TTC549 (cell line): ENCODE data around the gene LTBP4.
"Not testable (repeated sequence)": the region's sequence is repeated elsewhere in the genome, so short reads cannot be mapped to it uniquely, and the experiment has no call there.

Source experiments
- FAIRE-seq: peaks from 2 replicates; lab custom pipeline; 2012; peaks lifted over from hg19 to GRCh38; lab: Jason Lieb, UNC

Gene LTBP4

DNA sequence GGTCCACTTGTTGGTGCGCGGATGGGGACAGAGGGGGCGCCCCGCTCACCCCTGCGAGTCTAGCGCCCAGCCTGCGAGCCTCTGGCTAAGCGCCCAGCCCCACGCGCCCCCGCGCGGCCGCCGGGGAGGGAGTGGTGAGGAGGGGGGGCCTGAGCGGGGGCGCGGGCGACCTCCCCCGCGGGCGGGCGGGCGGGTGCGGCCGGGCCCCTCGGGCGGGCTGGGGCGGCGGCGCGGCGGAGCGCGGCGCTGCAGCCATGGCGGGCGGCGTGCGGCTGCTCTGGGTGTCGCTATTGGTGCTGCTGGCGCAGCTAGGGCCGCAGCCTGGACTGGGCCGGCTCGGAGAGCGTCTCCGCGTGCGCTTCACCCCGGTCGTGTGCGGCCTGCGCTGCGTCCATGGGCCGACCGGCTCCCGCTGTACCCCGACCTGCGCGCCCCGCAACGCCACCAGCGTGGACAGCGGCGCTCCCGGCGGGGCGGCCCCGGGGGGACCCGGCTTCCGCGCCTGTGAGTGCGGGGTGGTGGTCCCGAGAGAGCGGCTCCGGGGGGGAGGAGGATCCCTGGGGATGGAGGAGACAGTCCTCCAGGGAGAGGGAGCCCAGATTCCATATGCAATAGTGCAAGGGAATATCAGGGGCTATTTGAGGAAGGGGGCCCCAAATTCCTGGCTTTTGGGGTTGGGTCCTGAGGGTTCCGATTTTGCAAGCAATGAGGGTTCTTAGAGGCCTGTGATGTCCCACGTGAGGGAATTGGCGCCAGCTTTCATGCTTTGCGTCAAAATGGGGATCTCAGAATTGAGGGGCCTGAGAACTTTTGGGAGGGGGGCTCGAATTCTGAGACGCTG lies at the start of gene LTBP4:
Gene LTBP4 (plus strand): TSS at position 236 of the 841 bp plus-strand sequence. CDS start 19 bp downstream, at position 255.
- no peak for FAIRE-seq

DNA sequence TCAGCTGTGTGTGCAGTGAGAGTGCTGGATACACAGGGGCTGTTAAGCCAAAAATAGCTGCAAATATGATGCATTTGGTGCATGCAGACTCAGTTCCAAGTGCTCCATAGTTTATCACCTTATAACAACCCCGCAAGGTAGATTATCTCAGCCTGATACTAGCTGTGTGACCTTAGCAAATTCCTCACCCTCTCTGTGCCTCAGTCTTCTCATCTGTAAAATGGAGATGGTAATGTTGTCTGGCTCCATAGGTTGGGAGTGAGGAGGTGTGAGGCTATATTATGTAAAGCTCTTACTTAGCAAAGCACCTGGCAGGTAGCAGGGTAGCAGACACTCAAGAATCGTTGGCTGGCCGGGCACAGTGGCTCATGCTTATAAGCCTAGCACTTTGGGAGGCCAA lies 48.3 kb upstream of the LTBP4 start:
- no peak for FAIRE-seq

GRCh38 chr19:40553885-40554857 lies 47.0 kb upstream of the LTBP4 start:
- no peak for FAIRE-seq

- no peak for FAIRE-seq
Measured at GRCh38 chr19:40555978-40556689, 45.0 kb upstream of the LTBP4 start.

DNA sequence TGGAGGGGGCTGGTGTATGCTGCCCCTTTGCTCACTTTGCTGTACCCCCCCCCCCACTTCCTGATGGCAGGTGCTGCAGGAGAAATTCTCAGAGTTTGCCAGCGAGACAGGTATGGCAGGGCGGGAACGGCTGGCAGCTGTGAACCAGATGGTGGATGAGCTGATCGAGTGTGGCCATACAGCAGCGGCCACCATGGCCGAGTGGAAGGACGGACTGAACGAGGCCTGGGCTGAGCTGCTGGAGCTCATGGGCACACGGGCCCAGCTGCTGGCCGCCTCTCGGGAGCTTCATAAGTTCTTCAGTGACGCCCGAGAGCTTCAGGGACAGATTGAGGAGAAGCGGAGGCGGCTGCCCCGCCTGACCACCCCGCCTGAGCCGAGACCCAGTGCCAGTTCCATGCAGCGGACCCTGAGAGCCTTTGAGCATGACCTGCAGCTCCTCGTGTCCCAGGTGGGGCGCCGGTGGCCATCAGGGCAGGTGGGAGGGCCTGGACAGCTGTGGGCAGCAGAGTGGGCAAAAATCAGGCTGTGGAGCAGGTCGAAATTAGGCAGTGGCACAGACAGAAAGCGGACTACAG lies 44.1 kb upstream of the LTBP4 start:
- FAIRE-seq = no peak

DNA sequence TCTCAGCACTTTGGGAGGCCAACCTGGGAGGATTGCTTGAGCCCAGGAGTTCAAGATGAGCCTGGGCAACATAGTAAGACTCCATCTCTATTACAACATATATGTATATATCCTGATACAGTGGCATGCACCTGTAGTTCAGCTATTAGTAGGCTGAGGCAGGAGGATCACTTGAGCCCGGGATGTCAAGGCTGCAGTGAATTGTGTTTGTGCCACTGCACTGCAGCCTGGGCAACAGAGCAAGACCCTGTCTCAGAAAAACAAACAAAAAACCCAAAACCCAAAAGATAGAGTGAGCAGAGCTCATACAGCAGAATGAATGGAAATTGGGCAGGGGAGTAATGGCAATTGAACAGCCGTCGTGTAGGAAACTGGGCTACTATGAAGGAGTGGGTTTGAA lies 41.8 kb upstream of the LTBP4 start:
- no peak for FAIRE-seq

DNA sequence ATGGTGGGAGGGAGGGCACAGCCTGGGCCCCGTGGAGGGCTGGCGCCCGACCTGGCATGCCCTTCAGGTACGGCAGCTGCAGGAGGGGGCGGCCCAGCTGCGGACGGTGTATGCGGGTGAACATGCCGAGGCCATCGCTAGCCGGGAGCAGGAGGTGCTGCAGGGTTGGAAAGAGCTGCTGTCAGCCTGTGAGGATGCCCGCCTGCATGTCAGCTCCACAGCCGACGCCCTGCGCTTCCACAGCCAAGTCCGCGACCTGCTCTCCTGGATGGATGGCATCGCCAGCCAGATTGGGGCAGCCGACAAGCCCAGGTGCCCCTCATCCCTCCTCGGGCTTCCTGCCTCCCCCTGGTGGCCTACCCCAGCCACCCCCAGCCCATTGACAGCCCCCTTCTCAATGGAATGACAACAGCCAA lies 41.1 kb upstream of the LTBP4 start:
- no peak for FAIRE-seq

DNA sequence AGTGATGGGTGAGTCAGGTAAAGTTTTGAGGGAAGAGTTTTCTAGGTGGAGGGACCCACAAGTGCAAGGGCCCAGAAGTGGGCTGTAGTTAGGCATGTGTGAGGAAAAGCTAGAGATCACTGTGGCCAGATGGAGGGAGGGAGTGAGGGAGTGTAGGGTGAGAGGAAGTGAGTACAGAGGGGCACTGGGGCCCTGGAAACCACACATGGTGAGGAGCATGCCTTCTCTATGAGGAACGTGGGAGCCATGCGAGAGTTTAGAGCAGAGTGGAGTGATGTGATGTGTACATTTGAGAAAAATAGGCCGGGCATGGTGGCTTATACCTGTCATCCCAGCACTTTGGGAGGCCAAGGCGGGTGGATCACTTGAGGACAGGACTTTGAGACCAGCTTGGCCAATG lies 39.2 kb upstream of the LTBP4 start:
- no peak for FAIRE-seq

DNA sequence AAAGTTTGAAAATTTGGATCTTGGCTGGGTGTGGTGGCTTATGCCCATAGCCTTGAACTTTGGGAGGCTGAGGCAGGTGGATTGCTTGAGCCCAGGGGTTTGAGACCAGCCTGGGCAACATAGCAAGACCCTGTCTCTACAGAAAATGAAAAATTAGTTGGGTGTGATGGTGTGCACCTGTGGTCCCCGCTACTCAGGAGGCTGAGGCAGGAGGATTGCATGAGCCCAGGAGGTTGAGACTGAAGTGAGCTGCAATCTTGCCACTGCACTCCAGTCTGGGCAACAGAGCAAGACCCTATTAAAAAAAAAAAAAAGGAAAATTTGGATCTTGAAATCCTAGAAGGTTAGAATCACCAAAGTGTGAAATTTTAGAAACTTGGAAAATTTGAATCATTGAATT lies 36.6 kb upstream of the LTBP4 start:
- FAIRE-seq = not testable (repeated sequence)

GRCh38 chr19:40565355-40565754 lies 35.8 kb upstream of the LTBP4 start:
- FAIRE-seq = no peak

GRCh38 chr19:40565910-40566495 lies 35.2 kb upstream of the LTBP4 start:
- no peak for FAIRE-seq

DNA sequence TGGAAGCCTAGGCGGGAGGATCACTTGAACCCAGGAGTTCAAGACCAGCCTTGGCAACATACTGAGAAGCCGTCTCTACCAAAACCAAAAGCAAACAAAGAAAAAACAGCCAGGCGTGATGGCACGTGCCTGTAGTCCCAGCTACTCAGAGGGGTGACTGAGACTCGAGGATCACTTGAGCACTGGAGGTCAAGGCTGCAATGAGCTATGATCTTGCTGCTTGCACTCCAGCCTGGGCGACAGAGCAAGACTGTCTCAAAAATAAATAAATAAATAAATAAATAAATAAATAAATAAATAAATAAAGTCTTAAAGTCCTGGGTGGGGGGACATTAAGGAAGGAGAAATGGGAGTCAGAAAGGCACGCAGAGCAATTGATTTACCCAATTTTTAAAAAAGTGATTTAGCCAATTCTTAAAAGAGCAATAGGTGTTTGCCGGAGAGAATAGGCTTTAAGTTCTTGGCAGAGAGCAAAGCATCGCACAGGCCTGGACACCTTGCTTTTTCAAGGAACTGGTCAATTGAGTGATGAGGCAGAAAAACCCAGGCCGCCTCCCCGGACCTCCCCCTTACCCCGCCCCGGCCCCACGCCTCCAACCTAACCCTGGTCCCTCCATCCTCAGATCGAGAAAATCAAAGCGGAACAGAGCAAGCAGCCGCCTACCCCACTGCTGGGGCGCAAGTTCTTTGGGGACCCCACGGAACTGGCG lies 34.0 kb upstream of the LTBP4 start:
- no peak for FAIRE-seq

DNA sequence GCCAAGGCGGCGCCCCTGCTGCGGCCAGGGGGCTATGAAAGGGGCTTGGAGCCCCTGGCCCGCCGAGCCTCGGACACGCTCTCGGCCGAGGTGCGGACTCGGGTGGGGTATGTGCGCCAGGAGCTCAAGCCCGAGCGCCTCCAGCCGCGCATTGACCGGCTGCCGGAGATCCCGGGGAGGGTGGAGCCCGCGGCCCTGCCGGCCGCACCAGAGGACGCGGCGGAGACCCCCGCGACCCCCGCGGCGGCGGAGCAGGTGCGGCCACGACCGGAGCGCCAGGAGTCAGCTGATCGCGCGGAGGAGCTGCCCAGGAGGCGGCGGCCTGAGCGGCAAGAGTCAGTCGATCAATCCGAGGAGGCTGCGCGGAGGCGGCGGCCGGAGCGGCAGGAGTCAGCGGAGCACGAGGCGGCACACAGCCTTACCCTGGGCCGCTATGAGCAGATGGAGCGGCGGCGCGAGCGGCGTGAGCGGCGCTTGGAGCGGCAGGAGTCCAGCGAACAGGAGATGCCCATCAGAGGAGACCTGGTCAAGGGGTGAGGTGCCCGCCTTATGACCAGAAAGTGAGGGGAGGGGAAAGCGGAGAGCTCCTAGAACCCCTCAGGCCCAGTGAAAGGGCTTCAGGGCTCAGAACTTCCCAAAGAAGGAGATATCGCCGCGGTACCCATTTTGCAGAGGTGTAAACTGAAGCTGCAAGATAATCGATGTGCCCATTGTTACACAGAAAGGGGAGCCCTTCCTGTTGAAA lies 33.2 kb upstream of the LTBP4 start:
- no peak for FAIRE-seq

GRCh38 chr19:40570313-40571004 lies 30.7 kb upstream of the LTBP4 start:
- FAIRE-seq = peak; percentile 96

DNA sequence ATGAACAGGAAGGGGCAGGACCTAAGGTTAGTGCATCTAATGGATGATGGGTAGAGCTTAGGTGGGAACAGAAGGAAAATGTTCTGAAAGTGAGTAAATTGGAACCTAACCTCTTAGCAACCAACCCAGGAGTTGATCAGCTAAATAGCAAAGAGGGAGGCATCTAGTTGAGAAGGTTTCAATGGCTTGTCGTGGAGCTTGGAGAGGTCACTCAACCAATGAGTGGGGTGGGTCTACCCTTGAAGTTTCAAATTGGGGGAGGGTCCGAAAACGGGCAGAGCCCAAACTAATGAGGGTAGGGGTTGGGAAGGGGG lies 30.2 kb upstream of the LTBP4 start:
- no peak for FAIRE-seq

DNA sequence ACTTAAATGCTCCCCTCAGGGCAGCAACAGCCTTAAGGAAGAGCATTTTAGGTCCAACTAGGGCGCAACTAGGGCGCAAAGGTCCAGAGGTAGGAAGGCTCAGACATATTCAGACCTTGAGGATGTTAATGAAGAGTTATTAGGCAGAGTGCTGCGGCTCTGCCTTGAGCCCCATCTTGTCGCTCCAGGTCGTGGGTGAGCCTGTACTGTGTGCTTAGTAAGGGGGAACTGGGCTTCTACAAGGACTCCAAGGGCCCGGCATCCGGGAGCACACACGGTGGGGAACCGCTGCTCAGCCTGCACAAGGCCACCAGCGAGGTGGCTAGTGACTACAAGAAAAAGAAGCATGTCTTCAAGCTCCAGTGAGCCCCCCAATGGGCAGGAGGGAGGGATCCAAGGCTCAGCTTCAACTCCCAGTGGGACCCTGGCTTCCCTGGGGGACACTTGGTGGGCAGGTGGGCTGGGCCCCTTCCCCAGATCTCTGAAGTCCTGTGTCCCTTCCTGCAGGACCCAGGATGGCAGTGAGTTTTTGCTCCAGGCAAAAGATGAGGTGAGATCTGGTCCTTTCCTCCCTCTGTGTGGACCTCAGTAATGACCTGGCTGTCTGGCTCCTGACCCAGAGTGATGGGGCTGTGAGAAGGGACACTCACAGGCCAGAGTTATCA lies 29.2 kb upstream of the LTBP4 start:
- no peak for FAIRE-seq

DNA sequence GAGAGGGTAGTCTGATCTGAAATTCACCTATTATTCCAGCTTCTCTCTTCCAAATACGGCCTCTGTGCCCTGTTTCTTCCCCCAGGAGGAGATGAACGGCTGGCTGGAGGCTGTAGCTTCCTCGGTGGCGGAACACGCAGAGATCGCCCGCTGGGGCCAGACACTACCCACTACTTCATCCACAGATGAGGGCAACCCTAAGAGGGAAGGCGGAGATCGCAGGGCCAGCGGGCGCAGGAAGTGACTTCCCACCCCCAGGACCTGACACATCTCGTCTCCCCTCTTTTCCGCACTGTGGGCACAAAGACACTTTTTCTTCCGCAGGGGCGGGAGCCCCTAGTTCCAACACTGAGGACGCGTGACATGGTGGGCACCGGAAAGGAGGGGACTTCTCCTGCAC lies 25.8 kb upstream of the LTBP4 start:
- FAIRE-seq = no peak

DNA sequence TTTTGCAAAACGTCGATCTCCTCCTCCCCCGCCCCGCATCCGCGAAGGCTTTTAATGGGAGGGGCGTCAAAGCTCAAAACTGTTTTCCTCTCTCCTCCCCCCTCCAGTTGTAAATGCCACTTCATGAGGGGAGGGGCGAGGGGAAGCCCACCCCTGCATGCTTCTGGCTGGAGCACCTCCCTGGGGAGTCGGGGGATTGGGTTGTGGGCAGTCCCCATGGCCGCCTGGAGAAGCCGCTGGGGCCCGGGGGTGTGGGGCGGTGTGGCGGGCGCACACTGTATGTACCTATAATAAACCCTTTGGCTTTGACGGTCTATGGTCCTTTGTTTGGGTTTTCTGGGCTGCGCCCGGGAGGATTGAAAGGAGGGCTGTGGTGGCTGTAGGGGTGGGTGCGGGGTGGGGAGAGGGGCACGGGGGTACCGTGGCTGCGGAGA lies 25.0 kb upstream of the LTBP4 start:
- no peak for FAIRE-seq
